Stimulated activated CD8-positive, alpha-beta memory T cell treated with anti-CD3 and anti-CD28 coated beads, Interleukin-7, amount 100 ng/mL, for 48 hours (primary cell): Measurements from ENCODE around the gene RPS15.

ENCODE experiments used
- DNase-seq, 2 donors: peaks; one replicate each; pipeline ENCODE4 v3.0.0-alpha.2; 2020; ENCODE audit warnings: low read depth in 1 of 2; ENCODE audit errors: extremely low read depth in 1 of 2

The RPS15 gene

GRCh38 chr19:1450735-1451731 is 12.8 kb downstream of the RPS15 start:
- DNase-seq = no peak

GRCh38 chr19:1451916-1452801 is 14.0 kb downstream of the RPS15 start:
- DNase-seq = no peak

GRCh38 chr19:1452802-1453524 is 14.8 kb downstream of the RPS15 start:
- DNase-seq = no peak

- no peak for DNase-seq
Observed at GRCh38 chr19:1453525-1454364, 15.5 kb downstream of the RPS15 start.

GRCh38 chr19:1455002-1455335 is 16.8 kb downstream of the RPS15 start:
- DNase-seq = no peak

- DNase-seq = peak in 1 of 2 donors; percentile 62
Observed at GRCh38 chr19:1455336-1456120, 17.3 kb downstream of the RPS15 start.

GRCh38 chr19:1456121-1456900 is 18.1 kb downstream of the RPS15 start:
- no peak for DNase-seq

- no peak for DNase-seq
Observed at GRCh38 chr19:1457031-1457739, 19.0 kb downstream of the RPS15 start.

GRCh38 chr19:1457892-1458291 is 19.7 kb downstream of the RPS15 start:
- no peak for DNase-seq

GRCh38 chr19:1459479-1459878 is 21.3 kb downstream of the RPS15 start:
- no peak for DNase-seq

GRCh38 chr19:1460033-1460995 is 22.1 kb downstream of the RPS15 start:
- no peak for DNase-seq

GRCh38 chr19:1461862-1462261 is 23.7 kb downstream of the RPS15 start:
- no peak for DNase-seq

- DNase-seq = no peak
Observed at GRCh38 chr19:1465191-1466016, 27.2 kb downstream of the RPS15 start.

- DNase-seq = no peak
Observed at GRCh38 chr19:1466018-1466460, 27.8 kb downstream of the RPS15 start.

- DNase-seq = no peak
Observed at GRCh38 chr19:1466461-1467214, 28.4 kb downstream of the RPS15 start.
